HepG2 (cell line): ENCODE data around the gene LMAN2L. TPM values are rescaled to one million over a fixed set of nuclear protein-coding genes. Genes with fewer than 3 reads are reported as not detected.

Source experiments
- CAMTA2 ChIP-seq: sonication (generic); formaldehyde crosslinking; IDR thresholded peaks from 2 replicates; pipeline ENCODE4 v1.4.0; 2020; ENCODE audit warnings: mild to moderate bottlenecking, missing genetic modification reagents, borderline replicate concordance
- CREB1 ChIP-seq, 2 experiments: fragments of 450-650 bp in 1 of 2; IDR thresholded peaks; 2 replicates each; pipeline ENCODE4 v1.6.1; 2016 to 2017; ENCODE audit warnings: control low read depth in 1 of 2, mild to moderate bottlenecking in 1 of 2, missing compliant biosample characterization in 1 of 2, missing genetic modification characterization in 1 of 2
- DBP ChIP-seq: sonication (generic); formaldehyde crosslinking; IDR thresholded peaks from 2 replicates; pipeline ENCODE4 v1.4.0; 2020; ENCODE audit warnings: missing genetic modification reagents; ENCODE audit errors: not compliant biosample characterization
- FOXA3 ChIP-seq: IDR thresholded peaks from 2 replicates; pipeline ENCODE4 v1.6.1; 2016; ENCODE audit warnings: missing genetic modification reagents, missing compliant biosample characterization
- HDAC2 ChIP-seq: sonication (generic); formaldehyde crosslinking; IDR thresholded peaks from 2 replicates; pipeline ENCODE4 v1.4.0; 2020; ENCODE audit warnings: missing genetic modification reagents
- MED1 ChIP-seq: sonication (generic); formaldehyde crosslinking; IDR thresholded peaks from 2 replicates; pipeline ENCODE4 v1.4.0; 2020; ENCODE audit warnings: missing genetic modification reagents
- SATB2 ChIP-seq: sonication (generic); formaldehyde crosslinking; IDR thresholded peaks from 2 replicates; pipeline ENCODE4 v1.5.0; 2020; ENCODE audit warnings: missing genetic modification reagents
- ZNF264 ChIP-seq: sonication (generic); formaldehyde crosslinking; IDR thresholded peaks from 2 replicates; pipeline ENCODE4 v1.4.0; 2020; ENCODE audit warnings: missing genetic modification reagents
- ZNF343 ChIP-seq: sonication (generic); formaldehyde crosslinking; IDR thresholded peaks from 2 replicates; pipeline ENCODE4 v1.4.0; 2020; ENCODE audit warnings: mild to moderate bottlenecking, missing genetic modification reagents
- ZNF724P ChIP-seq: sonication (generic); formaldehyde crosslinking; IDR thresholded peaks from 2 replicates; pipeline ENCODE4 v1.8.0; 2022; ENCODE audit warnings: missing genetic modification reagents, borderline replicate concordance
- polyA plus RNA-seq, 8 experiments: library from polyadenylated mRNA; depleted of rRNA in 3 of 8; stranded (reverse) in 7 of 8; unstranded in 1 of 8; fragments of >200 nt; fragmentation: Illumina TruSeq in 4 of 8; extraction: Trizol in 4 of 8; gene quantifications; 2 replicates each; pipeline versions ENCODE4 v1.2.1 to v1.2.3, GENCODE V29; 2011 to 2016; ENCODE audit warnings: low read depth in 4 of 8, missing spikeins in 1 of 8, mixed read lengths in 1 of 8; ENCODE audit not compliant: insufficient read depth in 1 of 8
- total RNA-seq, 5 experiments: library from RNA; depleted of rRNA; stranded (reverse); fragments of >200 nt; fragmentation: Illumina TruSeq; extraction: Trizol; gene quantifications; 2 replicates each; pipeline ENCODE4 v1.2.3, GENCODE V29; 2016; ENCODE audit warnings: low read depth in 1 of 5
- TF ChIP-seq, protein P1 (sequence below): sonication (generic); formaldehyde crosslinking; IDR thresholded peaks from 2 replicates; pipeline ENCODE4; 2020; ENCODE audit warnings: missing genetic modification reagents, mild to moderate bottlenecking, borderline replicate concordance
- TF ChIP-seq, protein P2 (sequence below): sonication (generic); formaldehyde crosslinking; IDR thresholded peaks from 2 replicates; pipeline ENCODE4 v1.5.0; 2020; ENCODE audit warnings: mild to moderate bottlenecking, missing genetic modification reagents, borderline replicate concordance
- TF ChIP-seq, protein P3 (sequence below): IDR thresholded peaks from 2 replicates; pipeline ENCODE4 v1.6.1; 2016; ENCODE audit warnings: low read depth, control low read depth

The LMAN2L gene
- total and polyA plus RNA-seq, 2 of the 13 experiments (the other 11 are each of a cell fraction or from before 2014, with no cell fraction given) = 39.1 to 57.9 TPM

- TF ChIP-seq, protein P1, sequence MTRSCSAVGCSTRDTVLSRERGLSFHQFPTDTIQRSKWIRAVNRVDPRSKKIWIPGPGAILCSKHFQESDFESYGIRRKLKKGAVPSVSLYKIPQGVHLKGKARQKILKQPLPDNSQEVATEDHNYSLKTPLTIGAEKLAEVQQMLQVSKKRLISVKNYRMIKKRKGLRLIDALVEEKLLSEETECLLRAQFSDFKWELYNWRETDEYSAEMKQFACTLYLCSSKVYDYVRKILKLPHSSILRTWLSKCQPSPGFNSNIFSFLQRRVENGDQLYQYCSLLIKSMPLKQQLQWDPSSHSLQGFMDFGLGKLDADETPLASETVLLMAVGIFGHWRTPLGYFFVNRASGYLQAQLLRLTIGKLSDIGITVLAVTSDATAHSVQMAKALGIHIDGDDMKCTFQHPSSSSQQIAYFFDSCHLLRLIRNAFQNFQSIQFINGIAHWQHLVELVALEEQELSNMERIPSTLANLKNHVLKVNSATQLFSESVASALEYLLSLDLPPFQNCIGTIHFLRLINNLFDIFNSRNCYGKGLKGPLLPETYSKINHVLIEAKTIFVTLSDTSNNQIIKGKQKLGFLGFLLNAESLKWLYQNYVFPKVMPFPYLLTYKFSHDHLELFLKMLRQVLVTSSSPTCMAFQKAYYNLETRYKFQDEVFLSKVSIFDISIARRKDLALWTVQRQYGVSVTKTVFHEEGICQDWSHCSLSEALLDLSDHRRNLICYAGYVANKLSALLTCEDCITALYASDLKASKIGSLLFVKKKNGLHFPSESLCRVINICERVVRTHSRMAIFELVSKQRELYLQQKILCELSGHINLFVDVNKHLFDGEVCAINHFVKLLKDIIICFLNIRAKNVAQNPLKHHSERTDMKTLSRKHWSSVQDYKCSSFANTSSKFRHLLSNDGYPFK = no peak
- TF ChIP-seq CREB1 (IDR thresholded peaks at IDR 0.05) = 0 out of 2 replicates have a peak, but pooled peaks have one; percentile 20
- no peak for TF ChIP-seq CREB1 (CRISPR knock-in tag; IDR thresholded peaks at IDR 0.05)
- TF ChIP-seq ZNF724P = no peak
- TF ChIP-seq SATB2 (CRISPR knock-in tag) = no peak
- TF ChIP-seq MED1 (CRISPR knock-in tag) = peak; percentile 33; the same call in 1 of the 2 replicates
- TF ChIP-seq CAMTA2 = no peak
- TF ChIP-seq, protein P2, sequence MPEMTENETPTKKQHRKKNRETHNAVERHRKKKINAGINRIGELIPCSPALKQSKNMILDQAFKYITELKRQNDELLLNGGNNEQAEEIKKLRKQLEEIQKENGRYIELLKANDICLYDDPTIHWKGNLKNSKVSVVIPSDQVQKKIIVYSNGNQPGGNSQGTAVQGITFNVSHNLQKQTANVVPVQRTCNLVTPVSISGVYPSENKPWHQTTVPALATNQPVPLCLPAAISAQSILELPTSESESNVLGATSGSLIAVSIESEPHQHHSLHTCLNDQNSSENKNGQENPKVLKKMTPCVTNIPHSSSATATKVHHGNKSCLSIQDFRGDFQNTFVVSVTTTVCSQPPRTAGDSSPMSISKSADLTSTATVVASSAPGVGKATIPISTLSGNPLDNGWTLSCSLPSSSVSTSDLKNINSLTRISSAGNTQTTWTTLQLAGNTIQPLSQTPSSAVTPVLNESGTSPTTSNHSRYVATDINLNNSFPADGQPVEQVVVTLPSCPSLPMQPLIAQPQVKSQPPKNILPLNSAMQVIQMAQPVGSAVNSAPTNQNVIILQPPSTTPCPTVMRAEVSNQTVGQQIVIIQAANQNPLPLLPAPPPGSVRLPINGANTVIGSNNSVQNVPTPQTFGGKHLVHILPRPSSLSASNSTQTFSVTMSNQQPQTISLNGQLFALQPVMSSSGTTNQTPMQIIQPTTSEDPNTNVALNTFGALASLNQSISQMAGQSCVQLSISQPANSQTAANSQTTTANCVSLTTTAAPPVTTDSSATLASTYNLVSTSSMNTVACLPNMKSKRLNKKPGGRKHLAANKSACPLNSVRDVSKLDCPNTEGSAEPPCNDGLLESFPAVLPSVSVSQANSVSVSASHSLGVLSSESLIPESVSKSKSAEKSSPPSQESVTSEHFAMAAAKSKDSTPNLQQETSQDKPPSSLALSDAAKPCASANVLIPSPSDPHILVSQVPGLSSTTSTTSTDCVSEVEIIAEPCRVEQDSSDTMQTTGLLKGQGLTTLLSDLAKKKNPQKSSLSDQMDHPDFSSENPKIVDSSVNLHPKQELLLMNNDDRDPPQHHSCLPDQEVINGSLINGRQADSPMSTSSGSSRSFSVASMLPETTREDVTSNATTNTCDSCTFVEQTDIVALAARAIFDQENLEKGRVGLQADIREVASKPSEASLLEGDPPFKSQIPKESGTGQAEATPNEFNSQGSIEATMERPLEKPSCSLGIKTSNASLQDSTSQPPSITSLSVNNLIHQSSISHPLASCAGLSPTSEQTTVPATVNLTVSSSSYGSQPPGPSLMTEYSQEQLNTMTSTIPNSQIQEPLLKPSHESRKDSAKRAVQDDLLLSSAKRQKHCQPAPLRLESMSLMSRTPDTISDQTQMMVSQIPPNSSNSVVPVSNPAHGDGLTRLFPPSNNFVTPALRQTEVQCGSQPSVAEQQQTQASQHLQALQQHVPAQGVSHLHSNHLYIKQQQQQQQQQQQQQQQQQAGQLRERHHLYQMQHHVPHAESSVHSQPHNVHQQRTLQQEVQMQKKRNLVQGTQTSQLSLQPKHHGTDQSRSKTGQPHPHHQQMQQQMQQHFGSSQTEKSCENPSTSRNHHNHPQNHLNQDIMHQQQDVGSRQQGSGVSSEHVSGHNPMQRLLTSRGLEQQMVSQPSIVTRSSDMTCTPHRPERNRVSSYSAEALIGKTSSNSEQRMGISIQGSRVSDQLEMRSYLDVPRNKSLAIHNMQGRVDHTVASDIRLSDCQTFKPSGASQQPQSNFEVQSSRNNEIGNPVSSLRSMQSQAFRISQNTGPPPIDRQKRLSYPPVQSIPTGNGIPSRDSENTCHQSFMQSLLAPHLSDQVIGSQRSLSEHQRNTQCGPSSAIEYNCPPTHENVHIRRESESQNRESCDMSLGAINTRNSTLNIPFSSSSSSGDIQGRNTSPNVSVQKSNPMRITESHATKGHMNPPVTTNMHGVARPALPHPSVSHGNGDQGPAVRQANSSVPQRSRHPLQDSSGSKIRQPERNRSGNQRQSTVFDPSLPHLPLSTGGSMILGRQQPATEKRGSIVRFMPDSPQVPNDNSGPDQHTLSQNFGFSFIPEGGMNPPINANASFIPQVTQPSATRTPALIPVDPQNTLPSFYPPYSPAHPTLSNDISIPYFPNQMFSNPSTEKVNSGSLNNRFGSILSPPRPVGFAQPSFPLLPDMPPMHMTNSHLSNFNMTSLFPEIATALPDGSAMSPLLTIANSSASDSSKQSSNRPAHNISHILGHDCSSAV (CRISPR knock-in tag) = no peak
- TF ChIP-seq, protein P3, sequence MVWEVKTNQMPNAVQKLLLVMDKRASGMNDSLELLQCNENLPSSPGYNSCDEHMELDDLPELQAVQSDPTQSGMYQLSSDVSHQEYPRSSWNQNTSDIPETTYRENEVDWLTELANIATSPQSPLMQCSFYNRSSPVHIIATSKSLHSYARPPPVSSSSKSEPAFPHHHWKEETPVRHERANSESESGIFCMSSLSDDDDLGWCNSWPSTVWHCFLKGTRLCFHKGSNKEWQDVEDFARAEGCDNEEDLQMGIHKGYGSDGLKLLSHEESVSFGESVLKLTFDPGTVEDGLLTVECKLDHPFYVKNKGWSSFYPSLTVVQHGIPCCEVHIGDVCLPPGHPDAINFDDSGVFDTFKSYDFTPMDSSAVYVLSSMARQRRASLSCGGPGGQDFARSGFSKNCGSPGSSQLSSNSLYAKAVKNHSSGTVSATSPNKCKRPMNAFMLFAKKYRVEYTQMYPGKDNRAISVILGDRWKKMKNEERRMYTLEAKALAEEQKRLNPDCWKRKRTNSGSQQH (CRISPR knock-in tag) = no peak
- no peak for TF ChIP-seq ZNF343 (CRISPR knock-in tag)
- TF ChIP-seq ZNF264 (CRISPR knock-in tag) = no peak
- TF ChIP-seq DBP (CRISPR knock-in tag) = no peak
- no peak for TF ChIP-seq HDAC2 (CRISPR knock-in tag)
- TF ChIP-seq FOXA3 (CRISPR knock-in tag) = peak; percentile 88
These were observed 24.2 kb downstream of the LMAN2L start (continued) for GRCh38 chr2:96715658-96716057.
